Kasumi-1 (cell line): ENCODE measurements around the gene MYRF.

Experiments
- DNase-seq, 2 experiments: peaks; one replicate each; lab custom pipeline; 2025; lab: John Stamatoyannopoulos, UW

The MYRF gene

GRCh38 chr11:61739413-61739812, 13.0 kb upstream of the MYRF start:
- DNase-seq: no peak

GRCh38 chr11:61739966-61740365, 12.5 kb upstream of the MYRF start:
- no peak for DNase-seq

- peak; percentile 15 to 31 for DNase-seq
Measured at GRCh38 chr11:61742391-61742790, 10.0 kb upstream of the MYRF start.

GRCh38 chr11:61743486-61744095, 8.8 kb upstream of the MYRF start:
- DNase-seq: no peak

GRCh38 chr11:61744181-61744580, 8.3 kb upstream of the MYRF start:
- DNase-seq: no peak

GRCh38 chr11:61744609-61745156, 7.8 kb upstream of the MYRF start:
- no peak for DNase-seq

GRCh38 chr11:61745781-61746441, 6.5 kb upstream of the MYRF start:
- DNase-seq: no peak

- no peak for DNase-seq
Measured at GRCh38 chr11:61746442-61747191, 5.8 kb upstream of the MYRF start.

- DNase-seq: peak; percentile 31 to 35
Measured at GRCh38 chr11:61747192-61747966, 5.1 kb upstream of the MYRF start.

- peak; percentile 31 to 32 for DNase-seq
Measured at GRCh38 chr11:61747967-61748285, 4.5 kb upstream of the MYRF start.

- no peak for DNase-seq
Measured at GRCh38 chr11:61749591-61750217, 2.7 kb upstream of the MYRF start.

- DNase-seq: no peak
Measured at GRCh38 chr11:61750631-61751273, 1.7 kb upstream of the MYRF start.

- DNase-seq: no peak
Measured at GRCh38 chr11:61751384-61751783, 1.1 kb upstream of the MYRF start.

- no peak for DNase-seq
Measured at GRCh38 chr11:61752925-61753521, 587 bp downstream of the MYRF start.

GRCh38 chr11:61753672-61754071, 1.2 kb downstream of the MYRF start:
- no peak for DNase-seq

GRCh38 chr11:61754534-61755482, 2.4 kb downstream of the MYRF start:
- DNase-seq: no peak

GRCh38 chr11:61756147-61756451, 3.7 kb downstream of the MYRF start:
- no peak for DNase-seq

- peak; percentile 36 to 45 for DNase-seq
Measured at GRCh38 chr11:61756452-61757212, 4.2 kb downstream of the MYRF start.

GRCh38 chr11:61757213-61757862, 4.9 kb downstream of the MYRF start:
- DNase-seq: no peak
